Eye (tissue), 1 donor: Measurements from ENCODE around the gene DDIT4.
"Not testable (repeated sequence)": the region's sequence is repeated elsewhere in the genome, so short reads cannot be mapped to it uniquely, and the experiment has no call there.

Experiments
- DNase-seq: peaks from one replicate; pipeline ENCODE4 v3.0.0-alpha.2; 2015

DDIT4 gene

GRCh38 chr10:72273410-72274212 lies at the start of gene DDIT4:
Gene DDIT4 (plus strand): TSS chr10:72273924. CDS start chr10:72274217, 293 bp downstream.
- peak; percentile 99 for DNase-seq

DNA sequence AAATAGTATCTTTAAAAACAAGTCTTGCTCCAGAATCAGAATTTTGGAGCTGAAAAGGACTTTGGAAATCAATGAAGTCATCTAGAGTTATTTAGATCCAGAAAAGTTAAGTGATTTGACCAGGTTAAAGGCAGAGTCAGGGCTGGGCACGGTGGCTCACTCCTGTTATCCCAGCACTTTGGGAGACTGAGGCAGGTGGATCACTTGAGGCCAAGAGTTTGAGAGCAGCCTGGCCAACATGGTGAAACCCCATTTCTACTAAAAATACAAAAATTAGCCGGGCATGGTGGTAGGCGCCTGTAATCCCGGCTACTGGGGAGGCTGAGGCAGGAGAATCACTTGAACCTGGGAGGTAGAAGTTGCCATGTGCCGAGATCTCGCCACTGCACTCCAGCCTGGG lies 49.5 kb upstream of the DDIT4 start:
- not testable (repeated sequence) for DNase-seq

- no peak for DNase-seq
Observed at GRCh38 chr10:72226418-72227027, 47.2 kb upstream of the DDIT4 start.

DNA sequence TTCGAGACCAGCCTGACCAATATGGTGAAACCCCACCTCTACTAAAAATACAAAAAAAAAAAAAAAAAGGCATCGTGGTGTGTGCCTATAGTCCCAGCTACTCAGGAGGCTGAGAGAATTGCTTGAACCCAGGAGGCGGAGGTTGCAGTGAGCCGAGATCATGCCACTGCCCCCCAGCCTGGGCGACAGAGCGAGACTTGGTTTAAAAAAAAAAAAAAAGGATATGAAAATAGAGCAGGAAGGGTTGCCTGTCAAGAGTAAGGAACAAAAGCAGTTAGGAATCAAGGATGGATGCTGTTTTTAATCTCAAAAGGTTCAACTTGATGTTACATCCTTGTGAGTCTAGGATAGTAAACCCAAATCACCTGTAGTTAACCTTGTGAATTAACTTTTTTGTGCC lies 45.9 kb upstream of the DDIT4 start:
- no peak for DNase-seq

- no peak for DNase-seq
Observed at GRCh38 chr10:72228318-72228751, 45.4 kb upstream of the DDIT4 start.

DNA sequence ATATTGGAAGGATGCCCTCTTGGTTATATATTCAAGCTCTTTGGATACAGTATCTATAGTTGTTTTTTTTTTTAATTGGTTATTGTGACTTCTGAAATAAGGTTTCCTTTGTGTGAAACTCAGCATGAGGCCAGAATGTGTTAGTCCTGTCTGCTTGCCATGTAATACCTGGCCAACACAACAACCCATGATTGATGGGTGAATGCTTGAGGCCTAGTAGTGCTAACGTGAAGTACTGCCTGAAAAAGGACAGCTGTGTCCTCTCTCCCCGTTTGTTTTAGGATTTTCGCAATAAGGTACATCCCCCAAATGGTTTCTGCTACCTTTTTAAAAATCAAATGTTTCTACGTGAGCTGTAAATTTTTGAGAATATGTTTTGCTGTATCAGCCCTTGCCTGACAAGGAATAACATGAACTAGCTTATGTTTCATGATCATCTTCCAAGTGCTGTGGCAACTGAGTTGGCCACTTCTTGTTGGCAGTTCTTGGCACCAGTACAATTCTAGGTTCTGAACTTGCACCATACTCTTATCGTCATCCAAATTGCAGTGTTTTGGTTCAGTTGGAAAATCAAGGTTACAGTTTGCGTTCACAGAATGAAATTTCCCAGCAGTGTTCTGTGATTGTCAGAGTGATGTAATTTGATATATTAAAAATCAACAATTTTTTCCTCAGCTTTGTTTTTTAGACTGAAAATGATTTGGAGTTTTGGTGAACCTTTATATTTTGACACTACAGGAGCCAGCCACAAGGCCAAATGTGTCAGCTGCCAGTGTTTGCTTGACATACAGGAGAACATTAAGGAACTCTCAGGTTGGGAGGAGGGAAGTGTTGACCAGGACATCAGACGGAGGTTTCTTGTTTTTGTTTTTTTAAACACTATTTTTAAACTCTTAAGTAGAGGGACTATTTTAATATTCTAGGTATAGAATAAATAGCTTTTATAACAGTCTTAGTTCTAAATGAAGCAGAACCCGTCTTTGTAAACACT lies 44.2 kb upstream of the DDIT4 start:
- no peak for DNase-seq

DNA sequence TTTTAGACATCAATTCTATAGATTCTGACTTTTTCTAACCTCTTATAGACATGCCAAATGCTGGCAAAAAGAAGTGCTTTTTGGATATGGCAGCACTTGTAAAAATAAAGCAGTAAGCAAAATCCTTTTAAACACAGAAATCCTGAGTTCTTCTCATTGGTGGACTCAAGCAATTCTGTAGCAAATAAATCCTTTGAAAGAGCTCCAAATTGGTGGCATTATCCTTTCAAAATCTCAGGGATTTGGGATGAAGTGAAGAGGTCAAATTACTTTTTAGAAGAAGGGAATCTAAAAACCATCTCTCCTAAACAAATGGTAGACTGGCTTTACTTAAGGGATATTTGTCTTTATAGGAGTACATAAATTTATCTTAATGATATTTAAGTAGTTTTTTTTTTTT lies 40.1 kb upstream of the DDIT4 start:
- no peak for DNase-seq

GRCh38 chr10:72234560-72235095 lies 39.1 kb upstream of the DDIT4 start:
- DNase-seq: no peak

DNA sequence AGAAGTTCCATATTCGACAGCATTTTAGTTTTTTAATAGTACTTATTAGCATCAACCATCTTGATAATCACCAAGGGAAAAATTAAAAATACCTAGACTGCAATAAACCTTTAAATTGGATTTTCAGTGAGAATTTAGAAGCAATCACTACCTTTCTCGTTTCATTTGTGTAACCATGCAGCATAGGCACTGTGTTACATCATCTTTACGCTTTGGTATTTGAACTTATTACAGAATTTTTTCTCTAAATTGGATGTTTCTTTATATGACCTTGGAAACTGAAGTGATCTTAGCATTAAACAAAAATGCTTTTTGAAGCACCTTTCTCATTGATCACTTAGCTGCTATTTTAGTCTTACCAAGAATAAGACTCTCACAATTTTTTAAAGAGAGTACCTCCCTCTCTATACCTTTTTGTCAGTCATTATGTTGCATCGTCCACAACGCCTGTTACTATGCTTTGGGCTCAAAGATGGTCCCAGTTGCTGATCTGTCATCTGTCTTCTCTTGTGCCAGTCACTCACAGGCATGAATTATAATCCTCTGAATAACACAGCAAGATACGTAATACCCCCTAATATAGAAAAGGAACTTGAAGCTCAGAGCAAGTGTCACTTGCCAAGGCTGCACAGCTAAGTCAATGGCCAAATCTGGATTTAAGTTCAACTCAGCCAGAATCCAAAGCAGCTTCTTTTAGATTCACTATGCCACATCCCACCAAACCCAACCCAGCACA lies 38.0 kb upstream of the DDIT4 start:
- DNase-seq: no peak

- no peak for DNase-seq
Observed at GRCh38 chr10:72238392-72239175, 35.1 kb upstream of the DDIT4 start.

DNA sequence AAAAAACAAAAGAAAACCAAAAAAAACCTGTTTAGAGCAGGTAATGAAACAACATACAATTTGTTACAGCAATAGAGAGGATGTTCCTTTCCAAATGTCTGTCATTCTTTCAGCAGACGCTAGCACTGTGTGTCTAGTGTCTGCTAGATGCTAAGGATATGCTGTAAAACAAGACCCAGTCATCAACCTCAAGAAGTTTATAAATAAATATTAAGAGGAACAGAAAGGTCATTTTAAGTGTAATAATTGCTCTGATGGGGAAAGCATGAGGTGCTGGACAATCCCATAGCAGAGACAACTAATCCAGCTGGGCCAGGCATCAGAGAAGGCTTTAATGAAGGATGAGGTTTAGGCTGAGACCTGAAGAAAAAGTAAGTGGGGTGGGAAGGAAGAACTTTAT lies 34.3 kb upstream of the DDIT4 start:
- no peak for DNase-seq

- no peak for DNase-seq
Observed at GRCh38 chr10:72240371-72240770, 33.4 kb upstream of the DDIT4 start.

DNA sequence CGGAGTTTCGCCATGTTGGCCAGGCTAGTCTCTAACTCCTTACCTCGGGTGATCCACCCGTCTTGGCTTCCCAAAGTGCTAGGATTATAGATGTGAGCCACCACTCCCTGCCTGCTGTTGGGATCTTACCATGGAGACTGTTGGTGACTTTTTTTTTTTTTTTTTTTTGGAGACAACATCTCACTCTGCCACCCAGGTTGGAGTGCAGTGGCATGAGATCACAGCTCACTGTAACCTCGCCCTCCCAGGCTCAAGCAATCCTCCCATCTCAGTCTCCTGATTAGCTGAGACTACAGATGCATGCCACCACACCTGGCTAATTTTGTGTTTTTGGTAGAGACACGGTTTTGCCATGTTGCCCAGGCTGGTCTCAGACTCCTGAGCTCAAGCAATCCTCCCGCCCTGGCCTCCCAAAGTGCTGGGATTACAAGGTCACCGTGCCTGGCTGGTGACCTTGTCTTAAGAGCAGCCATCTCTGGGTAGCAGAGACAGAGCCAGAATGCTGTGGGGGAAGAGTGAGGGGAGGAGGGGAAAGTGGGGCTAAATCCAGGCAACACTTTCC lies 32.0 kb upstream of the DDIT4 start:
- DNase-seq: no peak

GRCh38 chr10:72242675-72243074 lies 31.0 kb upstream of the DDIT4 start:
- no peak for DNase-seq

DNA sequence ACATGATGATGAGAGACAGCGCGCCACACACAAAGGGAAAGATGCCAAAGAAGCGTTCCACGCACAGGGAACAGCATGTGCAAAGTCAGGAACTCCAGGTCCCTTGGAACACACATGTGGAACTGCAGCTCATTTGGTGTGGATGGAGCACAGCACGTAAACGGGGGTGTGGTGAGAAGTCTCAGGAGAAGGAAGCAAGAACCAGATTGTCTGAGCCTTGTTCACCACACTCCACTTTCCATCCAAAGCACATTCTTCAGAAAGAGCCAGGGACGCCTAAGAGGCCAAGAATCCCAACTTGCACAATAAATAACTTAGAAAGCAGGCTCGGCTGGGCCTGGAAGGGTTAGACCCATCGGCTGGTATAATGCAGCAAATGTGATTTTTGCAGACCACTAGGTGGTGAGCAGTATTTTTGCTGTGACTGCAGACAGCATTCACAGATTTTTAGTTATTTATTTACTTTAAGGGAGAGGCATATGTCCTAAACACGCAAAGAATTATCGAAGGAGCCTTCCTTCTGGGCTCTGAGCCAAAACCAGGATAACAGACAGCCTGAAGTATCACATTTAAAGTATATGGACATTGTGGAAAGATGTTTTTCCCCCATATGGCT lies 29.8 kb upstream of the DDIT4 start:
- DNase-seq: peak; percentile 78

DNA sequence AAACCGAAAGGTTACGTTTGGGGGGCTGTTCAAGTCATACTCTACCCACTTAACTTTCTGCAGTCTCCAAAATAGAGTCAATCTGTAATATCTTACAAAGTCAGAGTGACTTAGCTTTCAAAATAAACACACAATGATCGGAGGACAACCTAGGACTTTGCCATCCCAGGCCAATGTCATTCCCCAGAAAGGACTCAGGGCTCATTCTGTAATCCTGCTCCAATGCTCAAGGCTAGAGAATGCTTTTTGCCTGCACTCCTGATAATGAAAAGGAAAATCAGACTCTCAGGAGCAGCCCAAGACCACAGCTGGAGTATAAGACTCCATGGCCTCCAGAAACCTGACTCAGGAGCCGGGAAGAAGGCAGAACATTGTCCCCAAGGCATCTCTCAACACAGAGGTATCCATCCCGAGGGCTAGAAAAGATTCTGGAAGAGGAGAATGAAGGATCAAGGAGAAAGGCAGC lies 29.1 kb upstream of the DDIT4 start:
- no peak for DNase-seq

- DNase-seq: no peak
Observed at GRCh38 chr10:72245949-72246525, 27.7 kb upstream of the DDIT4 start.

- peak; percentile 72 for DNase-seq
Observed at GRCh38 chr10:72248468-72249151, 25.1 kb upstream of the DDIT4 start.

- not testable (repeated sequence) for DNase-seq
Observed at GRCh38 chr10:72249176-72249862, 24.4 kb upstream of the DDIT4 start.
